Panc1 (cell line): Measurements from ENCODE around the gene KCNV2. TPM values are rescaled to one million over a fixed set of nuclear protein-coding genes. Genes with fewer than 3 reads are reported as not detected.

Experiments
- ATAC-seq: fragments of 200-7000 bp; cut with Tn5 transposase; 2 replicates; pipeline ENCODE4 v1.9.1; 2020; ENCODE audit warnings: mild to moderate bottlenecking, moderate library complexity
- BruUV-seq: library from RNA; stranded (reverse); fragments of 400-500 nt; replicated peaks from 2 replicates; lab custom pipeline; 2021; lab: Mats Ljungman, UMichigan
- CTCF ChIA-PET: fragments of 300-600 bp; sonication (Branson Sonifier 250); formaldehyde crosslinking; loops from one replicate; lab custom pipeline; 2022; ENCODE audit warnings: antibody characterized with exemption; lab: Charles Lee
- POLR2A ChIA-PET: fragments of 300-600 bp; sonication (Branson Sonifier 250); formaldehyde crosslinking; loops from one replicate; lab custom pipeline; 2022; ENCODE audit warnings: antibody characterized with exemption; lab: Charles Lee
- DNase-seq: peaks from one replicate; pipeline ENCODE4 v3.0.0-alpha.2; 2010; ENCODE audit warnings: low read depth, low spot score
- H3K27ac ChIP-seq: 2 replicates; pipeline ENCODE4 v1.5.1; 2011; ENCODE audit warnings: mild to moderate bottlenecking, low read length, inconsistent platforms
- H3K27me3 ChIP-seq: fragments of 200-500 bp; sonication (Bioruptor generic); 2 replicates; pipeline ENCODE4 v1.6.0; 2014; ENCODE audit warnings: low read length, inconsistent platforms; ENCODE audit not compliant: control insufficient read depth, insufficient read depth
- H3K36me3 ChIP-seq: fragments of 200-500 bp; sonication (Bioruptor generic); 2 replicates; pipeline ENCODE4 v1.5.1; 2014; ENCODE audit warnings: inconsistent platforms, mild to moderate bottlenecking, low read length, moderate library complexity; ENCODE audit not compliant: control insufficient read depth, insufficient read depth
- H3K4me1 ChIP-seq: 2 replicates; pipeline ENCODE4 v1.5.1; 2011; ENCODE audit warnings: inconsistent platforms, mild to moderate bottlenecking, low read length, moderate library complexity; ENCODE audit not compliant: control insufficient read depth, insufficient read depth
- H3K4me3 ChIP-seq, 2 experiments: 2 replicates each; pipeline ENCODE4 v1.5.1; 2011 to 2012; ENCODE audit warnings: low read depth in 2 of 2, low read length in 2 of 2, mild to moderate bottlenecking in 2 of 2, inconsistent platforms in 1 of 2, moderate library complexity in 1 of 2
- H3K9me3 ChIP-seq: fragments of 200-500 bp; sonication (Bioruptor generic); 2 replicates; pipeline ENCODE4 v1.5.1; 2014; ENCODE audit warnings: low read depth, mild to moderate bottlenecking, inconsistent platforms, low read length, moderate library complexity; ENCODE audit not compliant: control insufficient read depth, insufficient read depth
- CTCF ChIP-seq: fragments of 450-650 bp; IDR thresholded peaks from 2 replicates; pipeline ENCODE4 v1.5.1; 2017; ENCODE audit warnings: mild to moderate bottlenecking
- POLR2AphosphoS5 ChIP-seq: IDR thresholded peaks from 2 replicates; pipeline ENCODE4 v1.6.1; 2012; ENCODE audit warnings: mild to moderate bottlenecking, low read depth, low read length, moderate library complexity
- REST ChIP-seq, 2 experiments: IDR thresholded peaks; 2 replicates each; pipeline ENCODE4 v1.6.1; 2011 to 2012; ENCODE audit warnings: low read depth in 2 of 2, control low read depth in 1 of 2, low read length in 1 of 2, mild to moderate bottlenecking in 1 of 2, moderate library complexity in 1 of 2; ENCODE audit not compliant: insufficient read depth in 1 of 2
- SIN3A ChIP-seq: IDR thresholded peaks from 2 replicates; pipeline ENCODE4 v1.6.1; 2012; ENCODE audit warnings: low read depth, mild to moderate bottlenecking, low read length, moderate library complexity, borderline replicate concordance; ENCODE audit not compliant: insufficient read depth
- TCF7L2 ChIP-seq: IDR thresholded peaks from 2 replicates; pipeline ENCODE4 v1.6.1; 2011; ENCODE audit warnings: mild to moderate bottlenecking, low read depth, low read length, inconsistent platforms
- in situ Hi-C: cut with HindIII; loops from 2 replicates; pipeline ENCODE4 v1.10.0; 2016; ENCODE audit warnings: low sequenced_read_pairs, low pct_unique_long_range_greater_than_20kb
- intact Hi-C: fragments of 100-400 bp; cut with micrococcal nuclease; formaldehyde crosslinking; loops from one replicate; pipeline ENCODE4 v1.10.0; 2022; ENCODE audit not compliant: unreplicated experiment
- total RNA-seq: library from RNA; stranded (reverse); gene quantifications from one replicate; pipeline ENCODE4 v1.2.1, GENCODE V29; 2021; ENCODE audit not compliant: unreplicated experiment

The KCNV2 gene
- total RNA-seq, 1 experiment from 2014 or later: not detected

GRCh38 chr9:2765250-2765880, 48.1 kb downstream of the KCNV2 start:
- in situ Hi-C loops: no loop called here
- no peaks in the 10 kb centered on the region for H3K9me3 ChIP-seq
- H3K4me3 ChIP-seq: no peak overlapping the region
- ChIA-PET POLR2A (no interaction called here), CTCF (no interaction called here)
- no peak overlapping the region for H3K27ac ChIP-seq
- no peaks in the 10 kb centered on the region for H3K27me3 ChIP-seq
- intact Hi-C loops: no loop called here
- ATAC-seq (no peak), DNase-seq (no peak)
- H3K4me1 ChIP-seq: no peaks in the 10 kb centered on the region
- no peaks in the 10 kb centered on the region for H3K36me3 ChIP-seq
- TF ChIP-seq SIN3A: no peak
- no peak for TF ChIP-seq TCF7L2
- TF ChIP-seq POLR2AphosphoS5: no peak
- TF ChIP-seq REST (IDR thresholded peaks at IDR 0.05; ENCODE audit: insufficient read depth in 1 of 2, low read depth in 2 of 2, low read length in 1 of 2): no peak
- TF ChIP-seq CTCF: no peak
- no TSS peak for BruUV-seq

- ATAC-seq (no peak), DNase-seq (no peak)
- Histone ChIP-seq H3K27ac (no peak overlapping the region), H3K9me3 (no peaks in the 10 kb centered on the region), H3K4me1 (no peaks in the 10 kb centered on the region), H3K36me3 (no peaks in the 10 kb centered on the region), H3K27me3 (no peaks in the 10 kb centered on the region), H3K4me3 (no peak overlapping the region)
- CTCF ChIA-PET: no interaction called here
- no TSS peak for BruUV-seq
- TF ChIP-seq SIN3A: no peak
- no peak for TF ChIP-seq CTCF
- no peak for TF ChIP-seq TCF7L2
- TF ChIP-seq REST (IDR thresholded peaks at IDR 0.05; ENCODE audit: insufficient read depth in 1 of 2, low read depth in 2 of 2, low read length in 1 of 2): no peak
- no peak for TF ChIP-seq POLR2AphosphoS5
- in situ Hi-C loops (no loop called here), intact Hi-C loops (no loop called here)
- POLR2A ChIA-PET: no interaction called here
Observed at GRCh38 chr9:2767800-2768677, 50.7 kb downstream of the KCNV2 start.
